ENCODE results near the gene TCF7L2.

TCF7L2 gene

GRCh38 chr10:113027230-113027573 is 77.2 kb downstream of the TCF7L2 start:
- no peak for DNase-seq

DNA sequence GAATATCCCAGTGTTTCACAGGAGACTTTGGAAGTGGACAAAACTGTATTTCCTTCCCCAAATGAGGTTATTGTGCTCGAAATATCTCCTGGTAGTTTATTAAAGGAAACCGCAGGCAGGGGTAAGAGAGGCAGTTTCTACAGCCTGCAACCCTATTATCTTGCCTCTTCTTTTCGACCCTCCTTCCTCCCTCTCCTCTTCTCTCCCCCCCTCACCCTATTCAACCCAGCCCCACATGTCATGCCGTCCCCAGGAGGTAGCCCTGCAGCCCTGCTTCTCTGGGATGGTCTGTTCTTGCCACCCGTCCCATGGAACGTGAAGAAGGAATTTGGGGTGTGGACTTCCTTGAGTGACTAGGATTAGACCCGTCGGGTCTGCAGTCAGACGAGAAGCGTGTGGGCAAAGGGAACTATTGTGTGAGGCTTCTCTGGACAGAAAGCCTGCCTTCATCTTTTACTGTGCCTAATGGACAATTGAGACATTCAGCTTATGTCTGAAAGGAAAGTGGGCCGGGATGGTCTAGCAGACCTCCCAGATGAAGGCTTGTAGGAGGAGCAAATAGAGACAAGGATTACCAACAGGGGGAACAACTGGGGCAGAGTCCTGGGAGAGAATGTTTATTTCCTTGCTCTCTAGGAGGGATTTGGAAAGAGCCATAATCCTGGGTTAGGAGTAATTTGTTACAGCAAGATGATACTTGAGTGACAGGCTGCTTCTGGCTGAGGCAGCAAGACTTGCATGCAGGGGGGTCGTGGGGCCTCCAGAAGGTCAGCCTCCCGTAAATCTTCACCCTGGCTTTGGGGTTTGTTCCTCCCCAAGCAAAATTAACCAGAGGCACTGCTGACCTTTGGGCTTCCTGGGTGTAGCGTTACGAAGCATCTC is 77.8 kb downstream of the TCF7L2 start:
- DNase-seq = no peak

DNA sequence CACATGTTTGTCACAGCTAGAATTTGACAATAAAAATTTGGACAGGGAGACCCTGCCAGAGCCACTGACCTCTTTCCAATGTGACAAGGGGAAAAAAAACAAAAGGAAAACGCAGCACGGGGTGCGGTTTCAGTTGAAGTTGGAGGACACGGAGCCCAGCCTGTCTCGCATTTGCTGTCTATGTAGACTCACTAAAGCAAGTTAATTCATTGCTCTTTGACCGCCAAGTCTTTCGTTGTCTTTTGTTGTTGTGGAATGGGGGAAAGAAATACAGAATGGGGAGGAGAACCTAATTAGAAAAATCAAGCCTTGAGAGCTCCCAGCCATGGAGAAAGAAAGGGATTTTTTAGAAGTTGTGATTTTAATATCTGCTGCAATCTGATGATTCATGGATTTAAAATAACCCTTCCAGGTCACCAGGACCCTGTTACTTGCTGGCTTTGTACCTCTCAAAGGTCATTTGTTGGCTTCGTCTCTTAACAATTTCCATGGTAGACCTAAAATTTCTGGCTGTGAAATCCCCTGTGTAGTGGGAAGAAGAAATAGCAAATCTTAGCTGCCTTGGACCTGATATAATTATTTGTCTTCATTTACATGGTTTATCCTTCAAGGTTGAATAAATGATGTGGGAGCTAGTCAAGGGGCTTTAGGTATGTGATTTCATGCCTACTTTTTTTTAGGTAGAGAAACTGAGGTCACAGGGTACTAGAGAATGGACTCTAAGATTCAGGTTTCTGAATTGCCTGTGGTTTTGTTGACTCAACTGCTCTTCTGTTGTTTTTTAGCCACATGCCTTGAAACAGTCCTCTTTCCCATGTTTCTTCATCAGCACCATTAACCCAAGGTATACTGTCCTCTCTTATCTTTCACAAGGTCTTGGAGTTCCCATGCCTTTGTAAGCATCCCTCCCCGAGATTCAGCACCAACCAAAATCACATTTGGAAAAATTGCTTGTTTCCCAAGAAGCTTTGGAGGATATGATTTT is 78.7 kb downstream of the TCF7L2 start:
- no peak for DNase-seq

- DNase-seq = no peak
Observed at GRCh38 chr10:113030453-113030852, 80.4 kb downstream of the TCF7L2 start.

DNA sequence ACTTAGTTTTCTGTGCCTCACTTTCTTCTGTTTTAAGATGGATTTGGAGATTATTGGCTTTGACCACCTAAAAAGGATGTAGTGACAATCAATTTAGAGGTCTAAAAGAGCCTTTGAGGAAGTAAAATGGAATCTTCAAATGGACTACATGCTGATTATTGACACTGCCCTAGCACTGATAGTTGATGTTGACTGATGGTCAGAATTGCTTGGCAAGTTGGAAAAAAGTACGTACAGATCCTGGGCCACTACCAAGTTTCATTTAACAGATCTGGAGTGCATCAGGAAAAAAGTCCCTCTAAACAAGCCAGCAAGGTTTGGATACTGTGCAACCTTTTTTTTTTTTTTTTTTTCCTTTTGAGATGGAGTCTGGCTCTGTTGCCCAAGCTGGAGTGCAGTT is 81.1 kb downstream of the TCF7L2 start:
- no peak for DNase-seq

DNA sequence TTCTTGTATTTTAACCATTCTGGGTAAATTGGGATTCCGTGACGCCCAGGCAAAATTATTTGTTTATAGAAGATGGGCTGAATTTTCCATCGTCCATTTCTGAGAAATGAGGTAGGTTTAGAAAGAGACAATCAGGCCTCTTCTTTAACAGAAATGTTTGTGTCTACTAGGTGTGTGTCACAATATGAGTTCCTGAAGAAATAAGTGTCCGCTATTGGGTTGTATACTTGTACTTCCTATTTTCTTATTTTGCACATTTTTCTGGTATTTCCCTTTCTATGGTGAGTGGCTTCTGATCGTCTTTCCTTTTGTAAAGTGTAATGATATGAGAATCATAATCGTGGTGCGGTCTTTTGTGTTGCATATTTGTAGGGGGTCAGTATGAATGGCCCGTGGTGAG is 83.9 kb downstream of the TCF7L2 start:
- DNase-seq = no peak

DNA sequence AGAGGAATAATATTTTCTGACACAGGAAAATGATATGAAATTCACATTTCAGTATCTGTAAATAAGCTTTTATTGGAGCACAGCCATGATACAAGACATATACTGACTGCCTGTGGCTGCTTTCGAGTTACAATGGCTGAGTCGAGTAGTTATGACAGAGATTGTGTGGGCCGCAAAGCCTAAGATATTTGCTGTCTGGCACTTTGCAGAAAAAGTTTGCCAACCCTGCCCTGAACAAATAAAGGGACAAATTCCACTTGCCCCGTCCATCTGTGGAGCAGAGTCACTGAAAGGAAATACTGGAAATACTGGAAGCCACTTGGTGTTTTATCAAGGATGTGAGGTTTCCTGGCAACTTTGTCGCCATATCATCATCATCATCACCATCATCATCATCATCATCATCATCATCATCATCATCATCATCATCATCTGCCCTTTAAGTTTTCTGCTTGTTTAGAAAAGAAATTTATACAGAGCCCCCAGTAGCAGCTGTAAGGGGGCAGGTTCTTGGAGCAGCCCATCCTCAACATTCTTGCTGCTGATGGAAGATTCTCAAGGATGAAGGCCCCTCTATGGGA is 85.8 kb downstream of the TCF7L2 start:
- DNase-seq = no peak

DNA sequence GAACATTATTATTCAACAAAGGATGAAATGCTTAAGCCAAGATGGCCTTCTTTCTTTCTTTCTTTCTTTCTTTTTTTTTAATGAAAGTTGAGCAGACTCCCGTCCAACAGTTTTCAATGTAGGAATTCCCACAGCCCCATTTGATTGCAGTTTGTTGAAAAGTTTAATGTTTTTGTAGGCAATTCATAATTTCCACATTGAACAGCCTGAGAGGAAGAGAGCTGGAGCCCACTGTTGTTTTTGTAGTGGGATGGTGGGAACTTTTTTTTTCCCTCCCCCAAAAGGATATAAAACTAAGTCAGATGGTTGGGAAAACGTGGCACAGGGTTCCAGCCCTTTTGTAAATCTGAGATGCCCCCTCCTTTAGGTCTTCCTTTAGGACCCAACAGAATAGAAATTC is 86.6 kb downstream of the TCF7L2 start:
- no peak for DNase-seq

DNA sequence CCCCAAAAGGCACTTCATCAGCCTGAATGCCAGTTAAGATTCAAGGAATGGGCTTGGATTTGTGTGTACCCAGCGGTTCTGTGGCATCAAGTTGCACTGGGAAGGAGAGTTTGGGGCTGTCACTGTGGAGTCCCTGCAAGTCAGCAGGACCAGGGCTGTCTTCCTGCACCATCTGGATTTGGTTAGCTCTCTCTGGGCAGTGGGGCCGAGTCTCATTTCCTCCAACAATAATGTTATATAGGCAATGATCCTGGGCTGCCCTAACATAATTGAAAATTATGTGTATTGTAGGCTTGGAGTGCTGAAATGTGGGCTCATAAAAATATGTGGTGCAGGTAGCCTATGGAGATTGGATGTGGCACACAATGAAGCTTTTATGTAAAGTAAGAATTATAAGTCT is 87.2 kb downstream of the TCF7L2 start:
- no peak for DNase-seq

- no peak for DNase-seq
Observed at GRCh38 chr10:113038183-113038582, 88.1 kb downstream of the TCF7L2 start.

- DNase-seq = no peak
Observed at GRCh38 chr10:113038985-113039384, 88.9 kb downstream of the TCF7L2 start.

GRCh38 chr10:113041324-113041723 is 91.3 kb downstream of the TCF7L2 start:
- DNase-seq = no peak

- no peak for DNase-seq
Observed at GRCh38 chr10:113041841-113042750, 92.0 kb downstream of the TCF7L2 start.

GRCh38 chr10:113042868-113043267 is 92.8 kb downstream of the TCF7L2 start:
- DNase-seq = no peak

DNA sequence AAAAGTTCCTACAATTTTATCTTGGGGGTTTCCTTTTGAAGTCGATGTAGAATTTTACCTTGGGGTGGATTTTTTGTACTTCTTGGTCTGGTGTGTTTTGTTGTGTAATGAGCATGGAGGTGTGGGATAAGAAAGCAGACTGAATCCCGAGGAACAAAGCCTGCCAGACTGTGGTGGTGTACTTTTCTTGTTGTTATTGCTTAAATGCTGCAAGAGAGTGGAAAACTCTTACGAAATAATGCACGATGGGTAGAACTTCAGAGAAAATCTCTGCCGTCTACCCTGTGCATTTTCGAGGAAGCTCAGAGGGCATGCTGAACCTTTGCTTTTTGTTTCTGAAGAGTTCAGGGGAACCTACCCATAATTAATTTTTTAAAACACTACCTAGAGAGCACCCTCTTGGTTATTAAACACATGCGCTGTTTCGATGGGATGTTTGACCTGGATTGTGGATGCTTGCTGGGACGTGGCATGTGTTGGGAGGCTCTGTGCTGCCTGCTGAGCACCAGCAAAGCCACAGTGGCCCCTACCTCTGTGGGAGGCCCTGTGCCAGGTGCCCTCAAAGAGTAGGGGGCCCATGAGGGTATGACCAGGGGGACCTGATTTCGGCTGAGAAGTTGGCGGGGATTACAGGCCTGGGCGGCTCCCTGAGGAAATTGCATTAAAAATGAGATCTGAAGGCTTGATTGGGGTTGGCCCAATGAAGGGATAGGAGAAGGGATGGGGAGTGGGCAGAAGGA is 94.1 kb downstream of the TCF7L2 start:
- DNase-seq = no peak

GRCh38 chr10:113045147-113046055 is 95.4 kb downstream of the TCF7L2 start:
- DNase-seq = no peak

- no peak for DNase-seq
Observed at GRCh38 chr10:113047151-113047550, 97.1 kb downstream of the TCF7L2 start.

DNA sequence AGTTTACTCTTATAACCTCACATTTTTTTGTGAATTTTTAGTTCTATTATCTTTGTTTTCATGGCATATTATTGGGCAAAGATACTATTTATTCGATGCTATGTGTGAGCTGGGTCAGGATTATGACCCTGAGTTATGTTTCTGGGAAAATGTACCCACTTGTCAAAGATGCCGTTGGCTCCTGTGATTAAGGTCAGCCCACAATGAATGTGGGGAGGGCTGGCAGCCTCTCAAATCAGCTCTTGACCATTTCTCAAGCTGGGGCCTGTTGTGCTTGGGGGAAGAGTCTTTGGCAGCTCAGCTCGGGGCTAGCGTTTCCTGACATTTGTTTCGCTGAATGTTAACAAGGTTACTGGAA is 97.5 kb downstream of the TCF7L2 start:
- DNase-seq = no peak

DNA sequence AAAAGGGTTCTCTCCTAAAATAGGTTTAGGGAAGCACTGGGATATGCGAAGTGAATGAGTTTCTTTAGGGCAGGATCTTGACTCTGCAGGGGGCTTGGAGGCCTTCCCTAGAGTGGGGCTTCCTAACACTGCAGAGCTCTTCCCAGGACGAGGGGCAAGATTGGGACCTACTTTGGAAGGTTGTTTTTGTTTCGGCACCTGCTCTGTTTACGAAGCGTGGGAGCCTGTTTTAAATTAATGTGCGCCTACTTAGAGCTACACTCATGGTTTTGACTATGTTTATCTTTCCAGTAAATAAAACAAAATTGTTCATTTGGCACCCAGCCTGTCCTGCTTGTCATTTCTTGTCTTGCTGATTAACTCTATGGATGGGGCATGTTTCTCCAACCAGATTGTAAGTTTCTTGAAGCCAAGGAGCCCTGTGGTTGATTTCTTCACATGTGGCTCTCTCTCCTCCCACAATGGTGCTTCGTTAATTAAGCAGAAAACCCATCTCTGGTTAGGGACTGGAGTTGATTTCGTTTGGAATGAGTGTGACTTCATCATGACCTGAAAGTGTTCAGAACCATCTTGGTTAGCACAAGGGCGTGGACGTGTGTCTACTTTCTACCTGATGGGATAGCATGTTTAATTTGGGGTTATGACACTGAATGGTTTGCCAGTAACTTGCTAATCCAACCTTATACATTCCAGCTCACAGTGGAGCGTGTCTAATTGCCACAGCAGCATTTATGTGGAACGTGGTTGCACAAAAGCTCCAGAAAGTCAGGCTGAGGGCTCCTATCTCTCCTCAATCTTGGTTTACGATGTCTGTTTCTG is 98.1 kb downstream of the TCF7L2 start:
- DNase-seq = no peak

- DNase-seq = no peak
Observed at GRCh38 chr10:113049881-113050280, 99.8 kb downstream of the TCF7L2 start.

Data from hematopoietic multipotent progenitor cell treated with erythropoietin and hydrocortisone succinate and interleukin-3 and kit ligand, for 8 days (in vitro differentiated cells).